A673 (cell line): ENCODE results near the gene ICAM3. TPM values are rescaled to one million over a fixed set of nuclear protein-coding genes. Genes with fewer than 3 reads are reported as not detected.

ENCODE experiments used
- BruUV-seq: library from RNA; stranded (reverse); fragments of 400-500 nt; replicated peaks from 2 replicates; lab custom pipeline; 2021; lab: Mats Ljungman, UMichigan
- CTCF ChIA-PET: fragments of 300-600 bp; sonication (Branson Sonifier 250); formaldehyde crosslinking; loops from one replicate; lab custom pipeline; 2022; ENCODE audit warnings: antibody characterized with exemption; lab: Charles Lee
- POLR2A ChIA-PET: fragments of 300-600 bp; sonication (Branson Sonifier 250); formaldehyde crosslinking; loops from one replicate; lab custom pipeline; 2022; ENCODE audit warnings: antibody characterized with exemption; ENCODE audit not compliant: low non-redundant PET; lab: Charles Lee
- DNase-seq: peaks from one replicate; pipeline ENCODE4 v3.0.0-alpha.2; 2015; ENCODE audit warnings: low spot score
- H3K27ac ChIP-seq: fragments of 200-600 bp; sonication (generic); 2 replicates; pipeline ENCODE4 v1.5.1; 2016; ENCODE audit warnings: mixed run types, low read depth, mild to moderate bottlenecking, mixed read lengths, antibody characterized with exemption, low read length; ENCODE audit not compliant: poor library complexity, severe bottlenecking
- H3K27me3 ChIP-seq: fragments of 200-600 bp; sonication (generic); replicated peaks from 2 replicates; pipeline ENCODE4 v1.6.1; 2017; ENCODE audit warnings: mixed run types, low read depth, mild to moderate bottlenecking, mixed read lengths, antibody characterized with exemption, low read length; ENCODE audit not compliant: insufficient read depth, poor library complexity
- H3K36me3 ChIP-seq: fragments of 200-600 bp; sonication (generic); 2 replicates; pipeline ENCODE4 v1.6.1; 2016; ENCODE audit warnings: mixed run types, mild to moderate bottlenecking, mixed read lengths, antibody characterized with exemption, low read length; ENCODE audit not compliant: insufficient read depth, poor library complexity, severe bottlenecking
- H3K4me1 ChIP-seq: fragments of 200-600 bp; sonication (generic); 2 replicates; pipeline ENCODE4 v1.6.1; 2017; ENCODE audit warnings: mixed run types, mild to moderate bottlenecking, mixed read lengths, antibody characterized with exemption, low read length; ENCODE audit not compliant: insufficient read depth, poor library complexity, severe bottlenecking
- H3K4me3 ChIP-seq: fragments of 200-600 bp; sonication (generic); 2 replicates; pipeline ENCODE4 v1.5.1; 2016; ENCODE audit warnings: low read depth, mixed run types, mild to moderate bottlenecking, mixed read lengths, low read length; ENCODE audit not compliant: poor library complexity, severe bottlenecking
- H3K9me3 ChIP-seq: fragments of 200-600 bp; sonication (generic); 2 replicates; pipeline ENCODE4 v1.6.1; 2016; ENCODE audit warnings: mixed run types, low read depth, mild to moderate bottlenecking, mixed read lengths, antibody characterized with exemption, low read length; ENCODE audit not compliant: poor library complexity, severe bottlenecking
- EZH2 ChIP-seq: fragments of 200-600 bp; sonication (generic); IDR thresholded peaks from 2 replicates; pipeline ENCODE4 v1.6.1; 2017; ENCODE audit warnings: borderline replicate concordance, low read depth, mild to moderate bottlenecking, mixed read lengths, antibody characterized with exemption, low read length; ENCODE audit not compliant: poor library complexity, severe bottlenecking
- intact Hi-C: fragments of 100-400 bp; cut with micrococcal nuclease; formaldehyde crosslinking; loops from one replicate; pipeline ENCODE4 v1.10.0; 2022; ENCODE audit not compliant: unreplicated experiment
- total RNA-seq: library from RNA; stranded (reverse); gene quantifications from 2 replicates; pipeline ENCODE4 v1.2.3, GENCODE V29; 2021
- TF ChIP-seq, protein P1 (sequence below): fragments of 300-800, 200-600 bp; sonication (generic); conservative IDR thresholded peaks from 2 replicates; pipeline ENCODE4 v1.5.1; 2017; ENCODE audit warnings: low read depth, mild to moderate bottlenecking, antibody characterized with exemption, low read length, moderate library complexity, mixed read lengths

The ICAM3 gene
- total RNA-seq, 1 experiment from 2014 or later: 3.2 TPM

DNA sequence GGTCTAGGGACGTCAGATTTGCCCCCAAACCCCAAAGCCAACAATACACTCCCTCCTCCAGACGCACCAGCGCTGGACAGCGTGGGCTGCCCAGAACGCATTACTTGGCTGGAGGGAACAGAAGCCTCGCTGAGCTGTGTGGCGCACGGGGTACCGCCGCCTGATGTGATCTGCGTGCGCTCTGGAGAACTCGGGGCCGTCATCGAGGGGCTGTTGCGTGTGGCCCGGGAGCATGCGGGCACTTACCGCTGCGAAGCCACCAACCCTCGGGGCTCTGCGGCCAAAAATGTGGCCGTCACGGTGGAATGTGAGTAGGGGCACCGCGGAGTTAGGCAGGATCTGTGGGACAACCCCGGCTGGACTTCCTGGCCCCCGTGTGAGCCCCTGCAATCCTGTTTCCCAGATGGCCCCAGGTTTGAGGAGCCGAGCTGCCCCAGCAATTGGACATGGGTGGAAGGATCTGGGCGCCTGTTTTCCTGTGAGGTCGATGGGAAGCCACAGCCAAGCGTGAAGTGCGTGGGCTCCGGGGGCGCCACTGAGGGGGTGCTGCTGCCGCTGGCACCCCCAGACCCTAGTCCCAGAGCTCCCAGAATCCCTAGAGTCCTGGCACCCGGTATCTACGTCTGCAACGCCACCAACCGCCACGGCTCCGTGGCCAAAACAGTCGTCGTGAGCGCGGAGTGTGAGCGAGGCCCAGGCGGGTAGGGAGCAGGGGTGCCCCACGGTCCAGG, 45.6 kb downstream of the ICAM3 start:
- CTCF ChIA-PET: no interaction called here

DNA sequence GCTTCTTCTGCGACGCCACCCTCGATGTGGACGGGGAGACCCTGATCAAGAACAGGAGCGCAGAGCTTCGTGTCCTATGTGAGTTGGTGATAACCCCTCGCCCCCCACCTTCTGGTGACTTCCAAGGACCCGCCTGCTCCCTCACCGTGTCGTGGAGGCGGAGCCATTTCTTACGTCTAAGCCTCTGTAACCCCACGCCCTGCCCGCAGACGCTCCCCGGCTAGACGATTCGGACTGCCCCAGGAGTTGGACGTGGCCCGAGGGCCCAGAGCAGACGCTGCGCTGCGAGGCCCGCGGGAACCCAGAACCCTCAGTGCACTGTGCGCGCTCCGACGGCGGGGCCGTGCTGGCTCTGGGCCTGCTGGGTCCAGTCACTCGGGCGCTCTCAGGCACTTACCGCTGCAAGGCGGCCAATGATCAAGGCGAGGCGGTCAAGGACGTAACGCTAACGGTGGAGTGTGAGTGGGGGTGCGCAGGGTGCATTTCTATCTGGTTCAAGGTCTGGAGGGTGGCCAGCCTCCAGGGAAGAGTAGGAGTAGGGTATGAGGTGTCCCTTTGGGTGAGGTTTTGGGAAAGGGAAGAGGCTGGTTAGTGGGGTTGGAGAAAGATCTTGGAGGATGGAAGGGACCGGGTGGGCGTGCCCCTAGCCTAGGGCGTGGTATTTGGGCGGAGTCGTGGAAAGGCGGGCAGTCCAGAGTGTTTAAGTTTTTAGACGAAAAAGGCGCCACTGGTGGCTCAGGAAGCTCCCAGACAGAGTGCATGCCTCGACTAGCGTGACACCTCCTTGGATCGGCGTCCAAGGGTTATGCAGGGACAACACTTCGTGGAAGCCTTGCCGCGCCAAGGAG, 46.4 kb downstream of the ICAM3 start:
- CTCF ChIA-PET: no interaction called here
- Histone ChIP-seq H3K27ac (no peak overlapping the region), H3K9me3 (no peaks in the 10 kb centered on the region), H3K4me1 (peaks cover 45% of the 10 kb centered on the region), H3K36me3 (no peaks in the 10 kb centered on the region), H3K4me3 (peak overlapping the region; percentile 47), H3K27me3 (peaks cover 38% of the 10 kb centered on the region)
- BruUV-seq: no TSS peak
- POLR2A ChIA-PET: no interaction called here
- no peak for TF ChIP-seq EZH2
- TF ChIP-seq, protein P1, sequence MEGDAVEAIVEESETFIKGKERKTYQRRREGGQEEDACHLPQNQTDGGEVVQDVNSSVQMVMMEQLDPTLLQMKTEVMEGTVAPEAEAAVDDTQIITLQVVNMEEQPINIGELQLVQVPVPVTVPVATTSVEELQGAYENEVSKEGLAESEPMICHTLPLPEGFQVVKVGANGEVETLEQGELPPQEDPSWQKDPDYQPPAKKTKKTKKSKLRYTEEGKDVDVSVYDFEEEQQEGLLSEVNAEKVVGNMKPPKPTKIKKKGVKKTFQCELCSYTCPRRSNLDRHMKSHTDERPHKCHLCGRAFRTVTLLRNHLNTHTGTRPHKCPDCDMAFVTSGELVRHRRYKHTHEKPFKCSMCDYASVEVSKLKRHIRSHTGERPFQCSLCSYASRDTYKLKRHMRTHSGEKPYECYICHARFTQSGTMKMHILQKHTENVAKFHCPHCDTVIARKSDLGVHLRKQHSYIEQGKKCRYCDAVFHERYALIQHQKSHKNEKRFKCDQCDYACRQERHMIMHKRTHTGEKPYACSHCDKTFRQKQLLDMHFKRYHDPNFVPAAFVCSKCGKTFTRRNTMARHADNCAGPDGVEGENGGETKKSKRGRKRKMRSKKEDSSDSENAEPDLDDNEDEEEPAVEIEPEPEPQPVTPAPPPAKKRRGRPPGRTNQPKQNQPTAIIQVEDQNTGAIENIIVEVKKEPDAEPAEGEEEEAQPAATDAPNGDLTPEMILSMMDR: no peak
- intact Hi-C loops: no loop called here
- peak; percentile 63 for DNase-seq

More for the DNA sequence above, 45.6 kb downstream of the ICAM3 start:
- intact Hi-C loops: no loop called here
- POLR2A ChIA-PET: interaction anchor here (0.6 kb wide), 1 partner anchor 12 kb away, joined by 6 read pairs; no protein-coding TSS in a partner anchor
- H3K27me3 ChIP-seq: peaks cover 38% of the 10 kb centered on the region
- TF ChIP-seq, protein P1: no peak
- no peak for TF ChIP-seq EZH2
- no peak overlapping the region for H3K4me3 ChIP-seq
- H3K27ac ChIP-seq: no peak overlapping the region
- BruUV-seq: no TSS peak
- peaks cover 41% of the 10 kb centered on the region for H3K4me1 ChIP-seq
- DNase-seq: no peak
- H3K9me3 ChIP-seq: no peaks in the 10 kb centered on the region
- H3K36me3 ChIP-seq: no peaks in the 10 kb centered on the region

DNA sequence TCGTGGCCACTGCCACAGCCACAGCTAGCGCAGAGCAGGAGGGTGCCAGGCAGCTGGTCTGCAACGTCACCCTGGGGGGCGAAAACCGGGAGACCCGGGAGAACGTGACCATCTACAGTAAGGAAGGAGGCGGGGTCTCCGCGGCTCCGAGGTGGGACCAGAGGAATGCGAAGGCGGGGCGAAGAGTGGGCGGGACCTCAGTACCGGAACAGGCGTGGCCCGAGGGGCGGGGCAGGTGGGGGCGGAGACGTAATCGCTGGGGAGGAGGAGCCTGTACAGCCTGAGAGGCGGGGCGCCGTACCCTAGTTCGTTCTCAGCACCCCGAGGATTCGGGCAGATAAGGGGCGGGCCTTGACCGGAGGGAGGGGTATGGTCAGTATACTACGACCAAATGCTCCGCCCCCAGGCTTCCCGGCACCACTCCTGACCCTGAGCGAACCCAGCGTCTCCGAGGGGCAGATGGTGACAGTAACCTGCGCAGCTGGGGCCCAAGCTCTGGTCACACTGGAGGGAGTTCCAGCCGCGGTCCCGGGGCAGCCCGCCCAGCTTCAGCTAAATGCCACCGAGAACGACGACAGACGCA, 47.1 kb downstream of the ICAM3 start:
- intact Hi-C loops: no loop called here
- H3K36me3 ChIP-seq: no peaks in the 10 kb centered on the region
- ChIA-PET POLR2A (no interaction called here), CTCF (no interaction called here)
- H3K27ac ChIP-seq: no peak overlapping the region
- H3K4me3 ChIP-seq: peak overlapping the region; percentile 47
- no TSS peak for BruUV-seq
- peak; percentile 88 for DNase-seq
- no peak for TF ChIP-seq EZH2
- TF ChIP-seq, protein P1: no peak
- H3K4me1 ChIP-seq: peaks cover 49% of the 10 kb centered on the region
- peaks cover 38% of the 10 kb centered on the region for H3K27me3 ChIP-seq
- H3K9me3 ChIP-seq: no peaks in the 10 kb centered on the region
